OCI-LY1 (cell line): ENCODE data around the gene MFAP3.

Source experiments
- CTCF ChIP-seq: fragments of 200-600 bp; sonication (generic), shearing (Covaris generic); IDR thresholded peaks from 2 replicates; pipeline ENCODE4 v1.5.1; 2017; ENCODE audit warnings: mild to moderate bottlenecking, antibody characterized with exemption, low read length, moderate library complexity, mixed read lengths
- EZH2 ChIP-seq: fragments of 200-600 bp; sonication (generic), shearing (Covaris generic); IDR thresholded peaks from 2 replicates; pipeline ENCODE4 v1.8.0; 2017; ENCODE audit warnings: borderline replicate concordance, mixed run types, mild to moderate bottlenecking, antibody characterized with exemption, low read length, moderate library complexity, mixed read lengths

- TF ChIP-seq EZH2: no peak
- no peak for TF ChIP-seq CTCF
Measured at GRCh38 chr5:154038707-154039457, at the start of gene MFAP3, which contains the start of gene FAM114A2.
